Superior temporal gyrus (tissue), 1 donor: Measurements from ENCODE around the gene JOSD2.
A peak's percentile ranks its signal among the peaks of the same experiment; 100 is the strongest.
"Not testable (repeated sequence)": the region's sequence is repeated elsewhere in the genome, so short reads cannot be mapped to it uniquely, and the experiment has no call there.

Source experiments
- DNase-seq: peaks from one replicate; pipeline ENCODE4 v3.0.0-alpha.2; 2016; ENCODE audit errors: extremely low spot score

Gene JOSD2

DNA sequence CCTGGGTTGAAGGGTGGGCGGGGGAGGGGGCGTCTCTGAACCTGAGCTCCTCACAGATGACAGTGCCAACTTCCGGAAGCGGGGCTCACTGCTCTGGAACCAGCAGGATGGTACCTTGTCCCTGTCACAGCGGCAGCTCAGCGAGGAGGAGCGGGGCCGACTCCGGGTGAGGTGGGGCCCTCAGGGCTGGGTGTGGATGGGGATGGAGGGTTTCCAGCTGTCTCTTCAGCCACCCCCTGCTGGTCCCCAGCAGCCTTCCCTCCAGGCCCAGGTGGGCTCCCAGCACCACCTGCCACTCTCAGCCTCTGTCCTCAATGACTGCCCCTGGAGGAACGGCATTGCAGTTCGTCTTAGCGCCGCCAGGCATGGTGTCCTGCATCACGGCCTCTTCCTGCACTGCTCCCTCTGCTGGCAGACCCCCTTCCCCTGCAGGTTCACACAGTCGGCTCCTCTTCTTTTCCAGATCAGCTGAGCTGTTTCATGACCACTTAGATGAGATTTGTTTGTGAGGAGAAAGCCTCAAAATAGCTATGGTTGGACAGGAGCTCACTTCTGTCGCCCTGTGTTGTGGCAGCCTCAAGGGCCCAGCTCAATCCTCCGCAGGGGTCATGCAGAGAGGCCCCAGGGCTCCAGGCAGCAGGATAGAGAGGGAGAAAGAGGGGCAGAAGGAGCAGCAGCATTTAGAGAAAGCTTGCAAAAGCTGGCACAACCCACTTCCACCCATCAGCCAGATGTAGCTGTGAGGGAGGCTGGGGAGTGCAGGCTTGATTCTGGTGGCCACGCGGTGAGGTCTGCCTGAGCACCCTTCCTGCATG, 31.9 kb downstream of the JOSD2 start:
- DNase-seq, result peak; percentile 31

DNA sequence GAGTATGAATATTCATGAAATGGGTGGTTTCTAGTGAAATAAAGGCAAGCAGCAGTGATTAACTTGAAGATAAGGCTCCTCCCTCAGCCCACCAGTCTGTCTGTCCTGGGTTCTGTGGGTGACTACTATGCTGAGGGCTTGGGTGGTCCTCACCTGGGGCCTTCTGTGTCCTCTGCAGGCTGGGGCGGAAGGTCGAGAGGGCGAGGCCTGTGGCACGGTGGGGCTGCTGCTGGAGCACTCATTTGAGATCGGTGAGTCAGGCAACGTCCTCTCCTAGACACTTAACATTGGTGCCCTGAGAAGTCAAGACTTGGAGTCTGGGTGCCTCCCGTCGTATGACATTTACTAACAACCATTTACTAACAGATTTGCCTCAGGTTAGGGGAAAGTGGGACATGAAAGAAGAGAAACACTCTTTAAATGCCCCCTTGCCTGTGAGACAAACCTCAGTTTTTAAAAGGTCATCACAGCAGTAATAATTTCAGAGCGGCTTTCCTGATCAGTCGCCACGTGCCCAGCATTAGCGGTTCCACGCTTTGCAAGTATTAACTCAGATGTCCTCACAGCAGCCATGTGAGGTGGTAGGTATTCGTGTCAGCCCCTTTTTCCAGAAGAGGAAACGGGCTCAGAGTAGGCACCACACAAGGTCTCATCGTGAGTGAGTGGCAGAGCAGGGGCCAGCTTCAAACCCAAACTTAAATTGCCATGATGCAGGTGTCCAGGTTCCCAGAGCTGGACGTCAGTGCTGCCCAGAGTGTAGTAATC, 33.1 kb downstream of the JOSD2 start:
- DNase-seq, result no peak

DNA sequence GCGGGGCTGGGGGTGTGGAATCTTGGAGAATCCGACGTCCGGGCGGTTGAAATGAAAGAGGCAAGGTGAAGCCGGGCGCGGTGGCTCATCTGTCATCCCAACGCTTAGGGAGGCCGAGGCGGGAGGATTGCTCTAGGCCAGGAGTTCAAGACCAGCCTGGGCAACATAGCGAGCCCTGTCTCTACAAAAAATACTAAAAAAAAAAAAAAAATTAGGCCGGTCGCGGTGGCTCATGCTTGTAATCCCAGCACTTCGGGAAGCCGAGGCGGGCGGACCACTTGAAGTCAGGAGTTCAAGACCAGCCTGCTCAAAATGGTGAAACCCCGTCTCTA, 34.1 kb downstream of the JOSD2 start:
- no peak for DNase-seq

DNA sequence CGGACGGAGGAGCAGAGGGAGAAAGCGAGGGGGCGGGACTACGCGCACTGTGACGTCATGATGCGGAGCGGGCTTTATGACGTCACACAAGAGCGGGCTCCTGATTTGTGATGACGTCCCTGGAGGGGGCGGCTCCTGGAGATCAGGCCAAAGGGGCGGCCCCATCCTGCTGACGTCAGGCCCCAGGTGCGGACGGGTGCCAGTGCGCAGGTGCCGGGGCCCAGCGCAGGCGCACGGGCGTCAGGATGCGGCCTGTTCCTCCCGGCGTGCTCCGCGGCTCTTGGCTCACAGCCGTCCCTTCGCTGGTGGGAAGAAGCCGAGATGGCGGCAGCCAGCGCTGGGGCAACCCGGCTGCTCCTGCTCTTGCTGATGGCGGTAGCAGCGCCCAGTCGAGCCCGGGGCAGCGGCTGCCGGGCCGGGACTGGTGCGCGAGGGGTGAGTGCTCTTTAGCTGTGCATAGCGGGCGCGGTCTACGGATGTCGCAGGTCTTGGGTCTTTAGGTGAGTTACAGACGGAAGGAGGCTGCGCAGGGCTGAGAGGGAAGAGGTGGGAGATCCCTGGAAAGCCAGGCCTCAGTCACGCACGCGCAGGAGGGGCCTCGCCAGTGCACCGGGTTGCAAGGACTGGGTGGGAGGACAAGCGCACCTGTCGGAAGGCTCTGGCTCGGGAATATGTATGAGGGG, 34.6 kb downstream of the JOSD2 start, which contains the start of the genes EMC10 and GARIN5A:
Gene EMC10 (plus strand): TSS at position 284 of the 683 bp plus-strand sequence. CDS start 38 bp downstream, at position 322.
Gene GARIN5A (minus strand): TSS at position 625 of the 683 bp plus-strand sequence. CDS start 460 bp downstream, at position 165.
- DNase-seq, result peak; percentile 89

DNA sequence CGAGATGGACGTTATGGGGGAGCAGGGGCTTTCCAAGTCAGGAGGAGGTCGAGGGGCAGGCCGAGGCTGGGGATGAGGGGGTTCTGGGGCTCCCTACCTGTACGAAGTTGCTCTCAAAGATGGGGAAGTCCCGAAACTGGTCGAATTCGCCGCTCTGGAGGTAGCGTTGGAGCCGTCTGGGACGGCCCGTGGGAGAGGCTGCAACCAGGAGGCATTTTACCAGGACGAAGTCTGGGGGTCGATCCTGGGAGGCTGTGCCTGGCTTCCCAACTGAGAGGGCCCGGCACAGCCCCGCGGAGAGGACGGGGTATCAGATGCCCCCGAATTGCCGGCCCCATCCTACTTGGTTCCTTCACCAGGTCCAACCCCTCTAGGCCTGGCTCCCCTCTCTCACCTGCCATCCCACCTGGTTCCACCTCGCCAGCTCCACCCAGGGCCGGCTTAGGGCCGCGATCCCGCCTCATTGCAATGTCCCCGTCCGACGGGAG, 35.2 kb downstream of the JOSD2 start:
- no peak for DNase-seq

DNA sequence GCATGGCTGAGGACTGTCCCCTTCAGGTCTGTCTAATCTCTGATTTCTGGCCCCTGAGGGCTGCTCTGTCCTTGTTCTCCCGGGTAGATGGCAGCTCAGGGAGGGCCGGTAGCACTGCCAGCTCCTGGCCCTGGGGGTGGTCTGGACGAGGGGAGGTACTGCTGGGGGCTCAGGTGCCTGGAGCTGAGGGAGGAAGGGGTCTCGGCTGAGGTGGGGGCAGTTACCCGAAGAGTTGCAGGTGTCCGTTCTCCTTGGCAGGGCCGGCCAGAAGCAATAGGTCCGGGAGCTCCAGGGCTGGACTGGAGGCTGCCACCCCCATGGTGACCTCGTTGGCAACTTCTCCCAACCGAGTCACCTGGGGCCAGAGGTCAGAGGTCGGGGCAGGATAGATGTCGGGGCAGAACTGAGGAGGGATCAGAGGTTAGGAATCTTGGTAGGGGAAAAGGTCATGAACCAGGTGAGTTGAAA, 35.9 kb downstream of the JOSD2 start:
- no peak for DNase-seq

DNA sequence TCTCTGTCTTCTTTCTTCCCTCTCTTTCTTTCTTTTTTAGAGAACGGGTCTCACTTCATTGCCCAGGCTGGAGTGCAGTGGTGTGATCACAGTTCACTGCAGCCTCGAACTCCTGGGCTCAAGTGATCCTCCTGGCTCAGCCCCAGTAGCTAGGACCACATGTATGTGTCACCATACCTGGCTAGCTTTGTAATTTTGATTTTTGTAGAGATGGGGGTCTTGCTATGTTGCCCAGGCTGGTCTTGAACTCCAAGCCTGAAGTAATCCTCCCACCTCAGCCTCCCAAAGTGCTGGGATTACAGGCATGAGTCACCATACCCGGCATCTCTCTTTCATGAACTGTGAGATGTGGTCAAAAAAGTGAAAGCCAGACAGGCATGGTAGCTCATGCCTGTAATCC, 37.7 kb downstream of the JOSD2 start:
- DNase-seq, result not testable (repeated sequence)

DNA sequence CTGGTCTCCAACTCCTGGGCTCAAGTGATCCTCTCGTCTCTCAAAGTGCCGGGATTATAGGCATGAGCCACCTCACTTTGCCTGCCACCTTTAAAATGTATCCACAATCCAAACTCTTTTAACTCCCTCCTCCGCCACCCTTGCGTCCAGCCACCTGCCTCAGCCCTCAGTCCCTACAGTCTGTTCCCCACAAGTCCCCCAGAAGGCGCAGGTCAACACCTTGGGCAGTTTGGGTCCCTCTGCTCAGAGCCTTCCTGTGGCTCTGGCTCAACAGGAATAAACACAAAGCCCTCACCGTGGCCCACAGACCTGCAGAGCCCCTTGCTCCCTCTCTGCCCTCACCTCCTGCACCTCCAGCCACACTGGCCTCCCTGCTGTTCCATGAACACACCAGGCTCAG, 42.2 kb downstream of the JOSD2 start:
- DNase-seq, result no peak

DNA sequence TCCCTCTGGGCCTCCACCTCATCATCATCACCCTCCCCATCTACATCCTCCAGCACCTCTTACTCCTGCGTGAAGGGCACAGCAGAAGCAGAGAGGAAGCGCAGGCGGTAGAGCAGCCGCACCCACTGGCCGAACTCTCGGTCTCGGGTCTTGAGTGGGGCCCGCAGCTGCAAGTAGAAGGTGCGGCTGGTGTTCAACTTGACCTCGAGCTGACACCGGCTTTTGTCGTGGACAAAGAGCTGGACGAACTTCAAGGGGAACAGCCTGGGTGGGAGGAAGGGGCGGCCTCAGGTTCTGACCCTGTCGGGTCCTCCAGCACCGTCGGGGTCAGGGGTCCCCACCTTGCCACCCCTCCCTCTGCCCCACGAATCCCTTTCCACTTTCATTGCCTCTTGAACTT, 43.4 kb downstream of the JOSD2 start:
- no peak for DNase-seq

DNA sequence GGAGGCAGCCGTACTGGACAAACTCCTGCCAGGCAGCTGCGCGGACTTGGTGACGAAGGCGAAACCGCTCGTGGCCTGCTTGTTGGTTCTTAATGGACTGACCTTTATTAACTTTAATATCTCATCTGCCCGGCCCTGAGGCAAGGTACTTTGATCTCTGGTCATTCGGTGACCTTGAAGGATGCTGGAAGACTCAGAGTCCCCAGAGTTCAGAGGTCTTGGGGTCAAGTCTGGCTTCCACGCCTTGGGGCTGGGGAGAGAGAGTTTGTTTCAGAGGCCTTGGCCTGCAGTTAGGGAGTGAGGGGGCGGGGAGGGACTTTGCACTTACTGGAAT, 44.3 kb downstream of the JOSD2 start:
- DNase-seq, result no peak

DNA sequence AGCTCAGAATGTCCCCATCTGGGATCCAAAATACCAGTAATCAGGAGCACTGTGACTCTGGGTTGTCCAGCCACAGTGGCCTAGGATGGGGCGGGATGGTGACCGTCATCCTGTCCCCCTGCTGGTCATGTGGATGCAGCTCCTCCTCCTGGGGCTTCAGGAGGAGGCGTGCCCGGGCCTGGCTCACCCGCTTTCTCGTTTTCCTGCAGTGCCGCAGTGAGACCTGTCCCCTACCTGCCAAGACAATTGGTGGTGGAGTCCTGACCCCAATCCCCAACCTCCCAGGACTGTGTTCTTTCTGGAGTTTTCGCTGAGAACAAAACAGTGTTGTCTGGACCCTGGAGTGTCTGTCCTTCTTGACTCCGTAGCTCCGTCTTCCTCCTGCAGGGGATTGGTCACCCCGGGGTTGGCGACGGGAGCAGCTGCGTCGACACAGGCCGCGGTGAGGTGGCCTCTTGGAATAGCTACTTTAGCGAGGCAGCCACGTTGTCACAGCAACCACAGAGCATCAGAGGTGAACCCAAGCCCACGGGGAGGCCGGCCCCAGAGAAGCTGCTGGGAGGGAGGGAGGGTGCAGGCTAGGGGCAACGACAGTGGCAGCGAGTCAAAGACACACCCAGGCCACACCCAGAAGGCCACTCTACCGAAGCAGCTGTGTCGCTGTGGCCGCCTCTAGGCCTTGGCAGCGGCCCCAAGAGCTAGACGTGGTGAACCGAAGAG, 44.8 kb downstream of the JOSD2 start:
- DNase-seq, result no peak

DNA sequence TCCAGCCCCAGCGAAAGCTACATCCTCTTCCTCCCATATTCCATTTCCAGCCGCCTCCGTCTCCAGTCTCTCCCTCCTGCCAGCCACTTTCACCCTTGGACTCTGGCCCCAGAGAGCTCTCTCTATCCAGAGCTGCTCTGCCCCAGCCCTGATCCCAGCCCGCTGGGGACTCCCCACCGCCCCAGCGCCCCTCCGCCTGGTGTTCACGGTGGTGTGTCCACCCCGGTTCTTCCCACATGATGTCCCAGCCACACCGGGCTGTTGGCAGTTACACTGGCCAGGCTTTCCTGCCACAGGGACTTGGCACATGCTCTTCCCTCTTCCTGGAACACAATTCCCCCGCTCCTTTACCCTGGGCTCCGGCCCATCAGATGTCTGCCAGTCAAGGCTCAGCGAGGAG, 46.0 kb downstream of the JOSD2 start:
- no peak for DNase-seq

DNA sequence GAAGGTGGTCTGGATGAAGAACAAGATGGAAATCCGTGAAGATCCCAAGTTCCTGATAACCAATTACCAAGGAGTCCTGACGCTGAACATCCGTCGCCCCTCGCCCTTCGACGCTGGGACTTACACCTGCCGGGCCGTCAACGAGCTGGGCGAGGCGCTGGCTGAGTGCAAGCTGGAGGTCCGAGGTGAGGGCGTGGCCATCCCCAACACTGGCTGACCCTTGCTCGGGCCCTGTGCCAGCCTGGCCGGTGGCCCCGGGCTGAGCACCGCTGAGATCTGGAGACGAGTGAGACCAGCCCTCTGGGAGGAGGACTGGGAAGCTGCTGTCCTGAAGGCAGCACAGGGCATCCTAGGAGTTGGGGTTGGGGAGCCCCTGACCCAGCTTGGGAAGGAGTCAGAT, 46.6 kb downstream of the JOSD2 start:
- DNase-seq, result no peak

DNA sequence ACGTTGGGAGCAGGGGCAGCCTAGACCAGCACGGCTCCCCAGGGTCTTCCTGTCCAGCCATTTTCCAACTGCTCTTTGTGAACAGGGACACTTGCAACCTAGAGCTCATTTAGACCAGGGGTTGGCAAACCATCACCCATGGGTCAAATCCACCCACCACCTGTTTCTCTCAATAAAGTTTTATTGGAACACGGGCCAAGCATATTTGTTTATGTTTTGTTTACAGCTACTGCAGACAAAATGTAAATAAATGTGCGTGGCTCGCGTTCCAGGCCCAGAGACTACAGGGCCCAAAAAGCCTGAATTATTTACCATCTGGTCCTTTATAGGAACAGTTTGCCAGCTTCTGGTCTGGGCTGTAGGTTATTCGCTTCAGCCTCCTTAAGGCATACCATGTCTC, 48.0 kb downstream of the JOSD2 start:
- no peak for DNase-seq

DNA sequence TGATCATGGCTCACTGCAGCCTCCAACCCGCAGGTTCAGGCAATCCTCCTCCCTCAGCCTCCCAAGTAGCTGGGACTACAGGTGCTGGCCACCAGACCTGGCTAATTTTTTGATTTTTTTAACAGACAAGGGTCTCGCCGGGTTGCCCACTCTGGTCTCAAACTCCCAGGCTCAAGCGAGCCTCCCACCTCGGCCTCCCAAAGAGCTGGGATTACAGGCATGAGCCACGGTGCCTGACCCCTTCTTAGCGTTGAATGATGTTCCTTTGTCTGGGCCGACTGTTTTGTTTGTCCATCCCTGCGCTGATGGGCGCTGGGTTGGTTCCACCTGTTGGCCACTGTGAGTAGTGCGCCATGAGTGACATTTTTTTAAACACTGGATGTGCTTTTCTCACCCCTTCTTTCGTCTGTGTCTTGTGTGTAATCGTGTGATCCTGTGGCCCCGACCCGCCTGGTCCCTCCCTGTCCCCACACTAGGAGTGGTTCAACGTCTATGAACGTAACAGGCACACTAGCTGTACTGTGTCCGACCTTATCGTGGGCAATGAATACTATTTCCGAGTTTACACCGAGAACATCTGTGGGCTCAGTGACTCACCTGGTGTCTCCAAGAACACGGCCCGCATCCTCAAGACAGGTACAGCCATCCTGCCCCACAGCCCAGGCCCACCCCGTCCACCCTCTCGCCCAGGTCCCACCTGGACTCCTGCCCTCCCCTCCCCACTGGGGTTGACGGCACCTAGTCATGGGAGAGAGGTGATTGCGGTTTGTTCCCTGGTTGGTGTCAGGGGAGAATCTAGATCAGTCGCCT, 49.7 kb downstream of the JOSD2 start:
- peak; percentile 79 for DNase-seq

DNA sequence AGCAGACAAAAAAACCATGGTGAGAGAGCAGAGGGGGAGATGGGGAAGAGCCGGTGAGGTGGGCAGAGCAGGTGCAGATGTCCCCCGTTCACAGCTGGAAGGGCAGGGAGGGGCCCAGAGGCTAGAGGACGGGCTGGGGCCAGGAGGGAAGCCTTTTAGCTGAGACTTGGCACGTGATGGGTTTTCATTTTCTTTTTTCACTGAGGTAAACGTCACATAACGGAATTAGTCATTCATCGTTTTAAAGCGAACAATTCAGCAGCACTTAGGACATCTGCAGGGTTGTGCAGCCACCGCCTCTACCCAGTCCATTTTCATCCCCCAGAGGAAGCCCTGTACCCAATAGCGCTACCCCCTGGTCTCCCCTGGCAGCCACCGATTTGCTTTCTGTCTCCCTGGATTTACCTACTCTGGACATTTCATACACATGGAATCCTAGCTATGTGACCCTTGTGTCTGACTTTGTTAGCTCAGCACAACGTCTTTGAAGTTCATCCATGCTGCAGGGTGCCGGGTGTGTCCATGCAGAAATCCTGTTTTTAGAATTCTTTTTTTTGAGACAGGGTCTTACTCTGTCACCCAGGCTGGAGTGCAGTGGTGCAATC, 50.7 kb downstream of the JOSD2 start:
- no peak for DNase-seq

DNA sequence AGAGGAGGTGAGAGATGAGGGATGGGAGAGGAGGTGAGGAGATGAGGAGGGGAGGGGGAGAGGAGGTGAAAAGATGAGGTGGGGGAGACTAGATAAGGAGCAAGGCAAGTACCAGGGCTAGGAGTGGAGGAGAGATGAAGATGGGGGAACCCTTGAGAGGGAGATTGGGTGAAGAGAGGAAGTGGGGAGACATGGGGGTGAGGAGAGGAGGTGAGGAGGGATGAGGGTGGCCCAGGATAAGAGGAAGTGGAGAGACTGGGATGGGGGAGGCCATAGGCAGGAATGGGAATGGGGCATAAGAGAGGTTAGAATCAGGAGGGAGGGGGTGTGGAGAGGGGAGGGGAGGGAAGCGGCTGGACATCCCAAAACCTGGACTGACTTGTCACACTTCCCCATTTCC, 51.4 kb downstream of the JOSD2 start:
- no peak for DNase-seq

DNA sequence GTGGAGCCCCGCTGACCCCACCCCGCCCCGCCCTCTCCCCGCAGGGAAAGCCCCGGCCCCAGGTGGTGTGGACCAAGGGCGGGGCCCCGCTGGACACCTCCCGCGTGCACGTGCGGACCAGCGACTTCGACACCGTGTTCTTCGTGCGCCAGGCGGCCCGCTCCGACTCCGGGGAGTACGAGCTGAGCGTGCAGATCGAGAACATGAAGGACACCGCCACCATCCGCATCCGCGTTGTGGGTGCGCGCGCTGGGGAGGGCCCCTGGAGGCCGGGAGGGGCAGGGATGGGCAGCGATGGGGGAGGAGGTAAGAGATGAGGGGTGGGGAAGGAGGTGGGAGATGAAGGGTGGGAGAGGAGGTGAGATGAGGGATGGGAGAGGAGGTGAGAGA, 51.9 kb downstream of the JOSD2 start:
- DNase-seq, result no peak

DNA sequence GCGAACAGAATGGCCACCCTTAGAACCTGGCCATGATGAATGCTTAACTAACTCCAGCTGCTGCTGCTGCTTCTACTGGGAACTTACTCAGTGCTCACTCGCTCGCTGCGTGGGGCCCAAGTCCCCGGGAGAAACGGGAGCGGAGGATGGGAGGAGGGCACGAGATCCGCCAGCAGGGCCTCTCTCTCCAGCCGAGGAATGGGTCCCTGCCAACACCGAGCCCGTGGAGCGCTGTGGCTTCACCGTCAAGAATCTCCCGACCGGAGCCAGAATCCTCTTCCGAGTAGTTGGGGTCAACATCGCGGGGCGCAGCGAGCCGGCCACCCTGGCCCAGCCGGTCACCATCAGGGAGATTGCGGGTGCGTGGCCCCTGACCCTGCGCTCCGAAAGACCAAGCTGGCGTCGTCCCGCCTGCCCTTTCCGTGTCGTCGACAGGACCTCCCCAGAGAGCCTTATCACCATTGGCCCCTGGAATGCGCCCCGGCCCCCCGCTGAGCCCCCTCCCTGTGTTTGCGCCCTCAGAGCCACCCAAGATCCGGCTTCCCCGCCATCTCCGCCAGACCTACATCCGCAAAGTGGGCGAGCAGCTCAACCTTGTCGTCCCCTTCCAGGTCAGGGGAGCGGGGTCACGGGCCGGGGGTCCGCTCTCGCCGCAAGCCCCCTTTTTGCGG, 52.5 kb downstream of the JOSD2 start:
- DNase-seq, result no peak

DNA sequence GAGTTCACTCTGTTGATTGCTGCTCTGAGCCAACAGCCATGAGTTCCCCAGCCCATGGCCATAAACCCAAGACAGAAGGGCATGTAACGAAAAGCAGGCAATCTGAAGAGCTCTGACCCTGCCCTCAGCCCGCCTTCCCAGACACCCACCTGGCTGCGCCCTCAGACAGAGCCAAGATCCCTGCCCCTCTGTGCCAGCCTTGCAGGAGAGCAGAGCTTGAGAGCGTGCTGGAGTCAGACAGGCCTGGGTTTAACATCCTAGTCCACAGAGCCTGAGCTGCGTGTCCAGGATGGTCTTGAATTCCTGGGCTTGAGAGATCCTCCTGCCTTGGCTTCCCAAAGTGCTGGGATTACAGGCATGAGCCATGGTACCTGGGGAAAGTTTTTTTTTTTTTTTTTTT, 53.7 kb downstream of the JOSD2 start:
- DNase-seq, result no peak
